ENCODE results near the gene GPR61.

The GPR61 gene

GRCh38 chr1:109573785-109574184 is 34.1 kb downstream of the GPR61 start:
- no peak for DNase-seq

DNA sequence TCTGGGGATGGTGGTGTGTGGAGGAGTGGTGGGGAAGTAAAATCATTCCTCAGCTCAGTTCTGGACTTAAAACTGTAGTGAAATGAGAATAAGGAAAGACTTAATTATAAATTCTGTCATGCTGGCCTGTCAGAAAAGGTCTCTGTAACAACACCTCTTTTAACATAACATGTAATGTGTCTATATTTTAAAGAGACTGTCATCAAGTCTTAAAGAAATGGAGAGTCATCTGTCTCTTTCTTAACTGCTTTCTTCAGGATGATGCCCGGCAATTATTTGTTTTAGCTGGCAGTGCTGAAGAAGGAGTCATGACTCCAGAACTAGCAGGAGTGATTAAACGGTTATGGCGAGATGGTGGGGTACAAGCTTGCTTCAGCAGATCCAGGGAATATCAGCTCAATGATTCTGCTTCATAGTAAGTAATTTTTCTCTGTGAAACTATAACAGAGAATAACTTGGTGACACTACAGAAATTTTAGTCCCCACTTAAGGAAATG is 39.3 kb downstream of the GPR61 start:
- DNase-seq, result no peak

- DNase-seq, result no peak
Observed at GRCh38 chr1:109579491-109579890, 39.8 kb downstream of the GPR61 start.

DNA sequence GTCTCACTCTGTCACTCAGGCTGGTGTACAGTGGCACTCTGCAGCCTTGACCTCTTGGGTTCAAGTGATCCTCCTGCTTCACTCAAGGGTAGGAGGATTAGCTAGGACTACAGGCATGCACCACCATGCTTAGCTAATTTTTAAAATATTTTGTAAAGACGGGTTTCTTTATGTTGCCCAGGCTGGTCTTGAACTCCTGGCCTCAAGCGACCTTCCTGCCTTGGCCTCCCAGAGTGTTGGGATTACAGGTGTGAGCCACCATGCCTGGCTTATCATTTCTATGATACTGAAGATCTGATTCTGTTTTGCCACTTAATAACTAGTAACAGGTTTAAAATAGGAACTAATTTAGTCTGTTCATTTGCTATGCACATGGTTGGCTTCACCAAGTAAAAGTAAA is 42.3 kb downstream of the GPR61 start:
- no peak for DNase-seq

DNA sequence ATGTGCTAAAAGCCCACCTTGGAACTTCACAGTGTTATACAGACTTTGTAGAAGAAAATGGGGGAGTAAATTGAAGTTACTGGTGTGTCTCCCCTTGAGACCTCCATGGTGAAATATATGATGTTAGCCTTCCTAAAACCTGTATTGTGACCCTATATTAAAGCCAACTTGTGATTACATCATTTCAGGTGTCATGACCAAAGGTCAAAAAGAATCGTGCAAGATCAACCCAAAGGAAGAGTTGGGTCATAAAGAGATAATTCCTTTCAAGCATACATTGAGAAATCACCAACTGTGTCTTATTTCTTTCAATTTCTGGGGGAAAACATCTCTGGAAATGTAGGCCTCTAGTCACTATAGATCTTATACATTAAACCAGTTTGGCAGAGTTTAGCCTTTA is 45.1 kb downstream of the GPR61 start:
- DNase-seq, result no peak

- no peak for DNase-seq
Observed at GRCh38 chr1:109586055-109586454, 46.4 kb downstream of the GPR61 start.

DNA sequence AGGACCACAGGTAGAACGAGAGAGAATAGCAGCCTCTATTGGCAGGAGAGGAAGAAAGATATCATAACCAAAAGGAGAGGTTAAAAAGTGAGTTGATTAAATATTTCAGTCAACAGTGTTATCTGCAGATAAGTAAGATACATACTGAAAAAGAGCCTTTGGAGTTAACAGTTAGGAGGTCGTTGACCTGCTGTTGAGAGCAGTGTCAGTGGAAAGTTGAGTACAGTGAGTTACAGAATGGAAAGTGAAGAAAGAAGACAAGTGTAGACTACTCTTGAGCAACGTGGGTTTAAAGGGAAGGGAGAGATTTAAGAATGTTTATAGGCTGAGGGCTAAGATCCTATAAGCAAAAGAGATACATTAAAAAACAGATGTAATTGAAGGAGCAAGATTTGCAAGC is 49.5 kb downstream of the GPR61 start:
- DNase-seq, result no peak

DNA sequence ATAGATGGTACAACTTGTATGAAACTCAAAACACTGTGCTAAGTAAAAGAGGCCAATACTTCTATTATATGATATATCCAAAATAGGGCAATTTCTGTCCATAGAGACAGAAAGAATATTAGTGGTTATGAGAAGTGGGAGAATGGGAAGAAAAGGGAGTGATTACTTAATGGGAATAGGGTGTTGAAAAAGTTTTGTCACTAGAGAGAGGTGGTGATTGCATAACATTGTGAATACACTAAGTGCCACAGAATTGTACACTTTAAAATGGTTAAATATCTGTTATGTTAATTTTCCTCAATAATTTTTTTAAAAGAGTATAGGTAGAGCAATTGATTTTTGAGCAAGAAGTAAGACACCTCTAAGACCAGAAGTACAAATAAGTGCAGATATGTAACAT is 50.0 kb downstream of the GPR61 start:
- DNase-seq, result no peak

DNA sequence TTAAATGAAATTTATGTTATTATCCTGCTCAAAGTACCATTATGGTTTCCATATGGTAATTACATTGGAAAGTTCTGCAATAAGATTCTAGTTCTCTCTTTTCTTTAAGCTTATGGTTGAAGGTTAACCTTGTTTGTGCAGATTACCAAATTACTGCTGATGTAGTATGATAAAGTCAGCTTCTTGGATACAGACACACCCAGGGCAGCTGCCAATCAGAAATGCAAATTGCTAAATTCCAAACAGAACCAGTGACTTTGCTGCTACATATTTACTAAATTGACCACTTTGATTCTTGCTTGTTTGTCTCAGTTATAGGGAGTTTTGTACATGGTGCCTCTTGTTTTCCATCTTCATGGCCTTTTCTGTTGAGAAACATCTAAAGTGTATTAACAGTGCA is 53.2 kb downstream of the GPR61 start:
- DNase-seq, result no peak

DNA sequence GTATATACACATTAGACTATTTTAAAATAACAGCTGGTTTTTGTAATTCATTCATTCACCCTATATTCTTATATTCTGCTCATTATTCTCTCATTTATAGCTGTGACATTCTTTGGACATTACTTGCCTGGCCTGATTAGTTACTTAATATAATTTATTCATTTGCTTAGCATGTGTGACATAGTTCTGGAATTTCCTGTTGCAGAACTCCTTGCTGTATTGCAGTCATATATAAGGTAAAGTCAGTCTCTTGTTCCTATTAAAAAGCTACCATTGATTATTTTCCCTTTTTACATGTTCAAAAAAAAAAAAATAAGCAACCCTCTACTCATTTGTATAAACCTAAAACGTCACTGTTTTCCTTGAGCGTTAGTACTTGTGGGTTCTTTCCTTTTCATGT is 55.9 kb downstream of the GPR61 start:
- no peak for DNase-seq

All from NCI-H2227 treated with DMSO at 0.1 percent for 48 hours (cell line).